Measurements from ENCODE around the gene COL4A1. TPM values are rescaled to one million over a fixed set of nuclear protein-coding genes. Genes with fewer than 3 reads are reported as not detected.

The COL4A1 gene
- total and polyA plus RNA-seq, 4 donors, result 162 to 377 (median 214) TPM

- H3K9me3 ChIP-seq (ENCODE audit: control insufficient read depth, insufficient read depth, low read length), result no peaks in the 10 kb centered on the region
- peaks cover 30% of the 10 kb centered on the region for H3K27me3 ChIP-seq (ENCODE audit: control insufficient read depth, insufficient read depth, low read length)
- DNase-seq (ENCODE audit: low read depth in 4 of 6, low spot score in 6 of 6), result no peak
- no peak overlapping the region for H3K4me3 ChIP-seq (ENCODE audit: low read depth, low read length)
- peaks cover 44% of the 10 kb centered on the region for H3K4me1 ChIP-seq (ENCODE audit: control insufficient read depth, insufficient read depth, low read length)
- 77% methylated on average over 23 of the region's 30 CpGs for WGBS (ENCODE audit: insufficient coverage)
- H3K27ac ChIP-seq (ENCODE audit: low read depth, low read length), result peak overlapping the region; percentile 40
- peaks cover 12% of the 10 kb centered on the region for H3K36me3 ChIP-seq (ENCODE audit: control insufficient read depth, insufficient read depth, low read length)
Observed at GRCh38 chr13:110311443-110312338, 4.7 kb upstream of the COL4A1 start.

GRCh38 chr13:110310541-110311442 lies 3.8 kb upstream of the COL4A1 start:
- H3K4me3 ChIP-seq (ENCODE audit: low read depth, low read length), result no peak overlapping the region
- WGBS (ENCODE audit: insufficient coverage), result 92% methylated on average over 6 of the region's 14 CpGs
- peaks cover 38% of the 10 kb centered on the region for H3K27me3 ChIP-seq (ENCODE audit: control insufficient read depth, insufficient read depth, low read length)
- peaks cover 9% of the 10 kb centered on the region for H3K36me3 ChIP-seq (ENCODE audit: control insufficient read depth, insufficient read depth, low read length)
- peaks cover 49% of the 10 kb centered on the region for H3K4me1 ChIP-seq (ENCODE audit: control insufficient read depth, insufficient read depth, low read length)
- DNase-seq (ENCODE audit: low read depth in 4 of 6, low spot score in 6 of 6), result no peak
- H3K27ac ChIP-seq (ENCODE audit: low read depth, low read length), result peak overlapping the region; percentile 40
- H3K9me3 ChIP-seq (ENCODE audit: control insufficient read depth, insufficient read depth, low read length), result no peaks in the 10 kb centered on the region

GRCh38 chr13:110309661-110310524 lies 2.9 kb upstream of the COL4A1 start:
- Histone ChIP-seq H3K4me3 (ENCODE audit: low read depth, low read length) (peak overlapping the region; percentile 75), H3K27me3 (ENCODE audit: control insufficient read depth, insufficient read depth, low read length) (peaks cover 38% of the 10 kb centered on the region), H3K27ac (ENCODE audit: low read depth, low read length) (no peak overlapping the region), H3K36me3 (ENCODE audit: control insufficient read depth, insufficient read depth, low read length) (peaks cover 9% of the 10 kb centered on the region), H3K4me1 (ENCODE audit: control insufficient read depth, insufficient read depth, low read length) (peaks cover 49% of the 10 kb centered on the region), H3K9me3 (ENCODE audit: control insufficient read depth, insufficient read depth, low read length) (no peaks in the 10 kb centered on the region)
- no peak for DNase-seq (ENCODE audit: low read depth in 4 of 6, low spot score in 6 of 6)
- WGBS (ENCODE audit: insufficient coverage), result 98% methylated on average over 13 of the region's 16 CpGs

GRCh38 chr13:110308656-110309359 lies 1.9 kb upstream of the COL4A1 start:
- Histone ChIP-seq H3K4me1 (ENCODE audit: control insufficient read depth, insufficient read depth, low read length) (peaks cover 49% of the 10 kb centered on the region), H3K36me3 (ENCODE audit: control insufficient read depth, insufficient read depth, low read length) (peaks cover 9% of the 10 kb centered on the region), H3K9me3 (ENCODE audit: control insufficient read depth, insufficient read depth, low read length) (no peaks in the 10 kb centered on the region), H3K27ac (ENCODE audit: low read depth, low read length) (peak overlapping the region; percentile 84), H3K4me3 (ENCODE audit: low read depth, low read length) (peak overlapping the region; percentile 75), H3K27me3 (ENCODE audit: control insufficient read depth, insufficient read depth, low read length) (peaks cover 42% of the 10 kb centered on the region)
- no peak for DNase-seq (ENCODE audit: low read depth in 4 of 6, low spot score in 6 of 6)
- 15% methylated on average over 29 of the region's 31 CpGs for WGBS (ENCODE audit: insufficient coverage)

- DNase-seq (ENCODE audit: low read depth in 4 of 6, low spot score in 6 of 6), result peak in 2 of 6 donors; percentile 57 to 69
- WGBS (ENCODE audit: insufficient coverage), result under 1% methylated on average over 59 of the region's 64 CpGs
- peak overlapping the region; percentile 75 for H3K4me3 ChIP-seq (ENCODE audit: low read depth, low read length)
Observed at GRCh38 chr13:110307767-110308655, 1.1 kb upstream of the COL4A1 start.

GRCh38 chr13:110306340-110306959 lies 507 bp downstream of the COL4A1 start:
- WGBS (ENCODE audit: insufficient coverage), result 2% methylated on average over 53 of the region's 53 CpGs
- peaks cover 49% of the 10 kb centered on the region for H3K4me1 ChIP-seq (ENCODE audit: control insufficient read depth, insufficient read depth, low read length)
- H3K27ac ChIP-seq (ENCODE audit: low read depth, low read length), result peak overlapping the region; percentile 83
- DNase-seq (ENCODE audit: low read depth in 4 of 6, low spot score in 6 of 6), result peak in 2 of 6 donors; percentile 55 to 63
- peaks cover 5% of the 10 kb centered on the region for H3K36me3 ChIP-seq (ENCODE audit: control insufficient read depth, insufficient read depth, low read length)
- peak overlapping the region; percentile 61 for H3K4me3 ChIP-seq (ENCODE audit: low read depth, low read length)
- peaks cover 42% of the 10 kb centered on the region for H3K27me3 ChIP-seq (ENCODE audit: control insufficient read depth, insufficient read depth, low read length)
- H3K9me3 ChIP-seq (ENCODE audit: control insufficient read depth, insufficient read depth, low read length), result no peaks in the 10 kb centered on the region

More at GRCh38 chr13:110307767-110308655, 1.1 kb upstream of the COL4A1 start:
- Histone ChIP-seq H3K27ac (ENCODE audit: low read depth, low read length) (peak overlapping the region; percentile 84), H3K27me3 (ENCODE audit: control insufficient read depth, insufficient read depth, low read length) (peaks cover 42% of the 10 kb centered on the region), H3K9me3 (ENCODE audit: control insufficient read depth, insufficient read depth, low read length) (no peaks in the 10 kb centered on the region), H3K36me3 (ENCODE audit: control insufficient read depth, insufficient read depth, low read length) (peaks cover 9% of the 10 kb centered on the region), H3K4me1 (ENCODE audit: control insufficient read depth, insufficient read depth, low read length) (peaks cover 49% of the 10 kb centered on the region)

GRCh38 chr13:110305949-110306339 lies 1.0 kb downstream of the COL4A1 start:
- H3K36me3 ChIP-seq (ENCODE audit: control insufficient read depth, insufficient read depth, low read length), result no peaks in the 10 kb centered on the region
- H3K9me3 ChIP-seq (ENCODE audit: control insufficient read depth, insufficient read depth, low read length), result no peaks in the 10 kb centered on the region
- peaks cover 44% of the 10 kb centered on the region for H3K4me1 ChIP-seq (ENCODE audit: control insufficient read depth, insufficient read depth, low read length)
- peak in 2 of 6 donors; percentile 33 to 40 for DNase-seq (ENCODE audit: low read depth in 4 of 6, low spot score in 6 of 6)
- WGBS (ENCODE audit: insufficient coverage), result 0% methylated on average over 2 of the region's 6 CpGs
- H3K27ac ChIP-seq (ENCODE audit: low read depth, low read length), result peak overlapping the region; percentile 83
- peaks cover 40% of the 10 kb centered on the region for H3K27me3 ChIP-seq (ENCODE audit: control insufficient read depth, insufficient read depth, low read length)
- peak overlapping the region; percentile 61 for H3K4me3 ChIP-seq (ENCODE audit: low read depth, low read length)

GRCh38 chr13:110305544-110305943 lies 1.4 kb downstream of the COL4A1 start:
- no peaks in the 10 kb centered on the region for H3K9me3 ChIP-seq (ENCODE audit: control insufficient read depth, insufficient read depth, low read length)
- peaks cover 36% of the 10 kb centered on the region for H3K27me3 ChIP-seq (ENCODE audit: control insufficient read depth, insufficient read depth, low read length)
- no peaks in the 10 kb centered on the region for H3K36me3 ChIP-seq (ENCODE audit: control insufficient read depth, insufficient read depth, low read length)
- no peak for DNase-seq (ENCODE audit: low read depth in 4 of 6, low spot score in 6 of 6)
- peak overlapping the region; percentile 83 for H3K27ac ChIP-seq (ENCODE audit: low read depth, low read length)
- no CpG with 5 or more reads among the region's 2 CpGs for WGBS (ENCODE audit: insufficient coverage)
- peaks cover 40% of the 10 kb centered on the region for H3K4me1 ChIP-seq (ENCODE audit: control insufficient read depth, insufficient read depth, low read length)
- peak overlapping the region; percentile 61 for H3K4me3 ChIP-seq (ENCODE audit: low read depth, low read length)
